HS-5 (cell line): ENCODE results near the gene RIN1.
"Not testable (repeated sequence)": the region's sequence is repeated elsewhere in the genome, so short reads cannot be mapped to it uniquely, and the experiment has no call there.

Experiments
- DNase-seq: peaks from one replicate; pipeline ENCODE4 v3.0.0-alpha.2; 2012; ENCODE audit warnings: low read depth

The RIN1 gene

DNA sequence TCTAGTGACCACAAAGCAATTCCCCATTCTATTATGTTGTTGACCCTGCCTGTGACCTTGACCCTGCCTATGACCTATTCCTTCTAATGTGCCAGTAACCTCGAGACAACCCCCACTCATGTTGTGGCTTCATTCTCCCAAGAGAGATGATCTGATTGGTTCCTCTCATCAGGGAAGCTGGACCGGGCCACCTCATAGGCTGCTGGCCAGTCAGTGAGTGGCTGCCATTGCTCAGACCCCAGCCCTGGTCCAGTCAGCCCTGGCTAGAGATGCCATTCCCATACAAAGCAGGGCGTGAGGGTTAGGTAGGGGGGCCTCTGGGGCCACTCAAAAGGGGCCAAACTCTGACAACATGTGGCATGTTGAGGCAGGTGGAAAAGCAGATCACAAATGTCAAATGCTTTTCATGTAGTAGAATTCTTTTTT lies 23.4 kb upstream of the RIN1 start:
- no peak for DNase-seq

DNA sequence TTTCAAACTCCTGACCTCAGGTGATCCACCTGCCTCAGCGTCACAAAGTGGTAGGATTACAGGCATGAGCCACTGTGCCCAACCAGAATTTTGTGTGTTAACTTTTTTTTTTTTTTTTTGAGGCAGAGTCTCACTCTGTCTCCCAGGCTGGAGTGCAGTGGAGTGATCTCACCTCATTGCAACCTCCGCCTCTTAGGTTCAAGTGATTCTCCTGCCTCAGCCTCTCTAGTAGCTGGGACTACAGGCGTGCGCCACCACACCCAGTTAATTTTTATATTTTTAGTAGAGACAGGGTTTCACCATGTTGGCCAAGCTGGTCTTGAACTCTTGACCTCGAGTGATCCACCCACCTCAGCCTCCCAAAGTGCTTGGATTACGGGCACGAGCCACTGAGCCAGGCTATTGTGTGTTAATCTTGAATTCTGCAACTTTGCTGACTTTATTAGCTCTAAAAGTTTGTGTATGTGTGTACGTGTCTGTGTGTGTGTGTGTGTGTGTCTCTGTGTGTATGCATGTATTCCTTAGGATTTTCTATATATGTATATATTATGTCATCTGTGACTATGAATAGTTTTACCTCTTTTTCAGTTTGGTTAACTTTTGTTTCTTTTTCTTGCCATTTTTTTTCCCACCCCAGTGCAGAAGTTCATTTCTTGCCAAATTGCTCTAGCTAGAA lies 14.5 kb upstream of the RIN1 start:
- DNase-seq: not testable (repeated sequence)

DNA sequence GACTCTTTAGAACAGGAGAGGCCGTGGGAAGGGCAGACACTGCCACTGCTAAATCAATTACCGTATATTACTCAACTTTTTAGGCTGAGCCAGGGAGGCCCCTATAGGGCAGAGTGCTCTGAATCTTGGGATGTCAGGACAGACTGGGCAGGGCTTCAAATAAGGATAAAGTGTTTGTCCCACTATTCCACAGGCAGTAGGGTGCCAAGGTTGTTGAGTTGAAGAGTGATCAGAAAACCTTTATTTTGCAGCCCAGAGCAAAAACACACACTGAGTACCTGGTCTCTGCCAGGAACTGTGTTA lies 12.8 kb upstream of the RIN1 start:
- no peak for DNase-seq

DNA sequence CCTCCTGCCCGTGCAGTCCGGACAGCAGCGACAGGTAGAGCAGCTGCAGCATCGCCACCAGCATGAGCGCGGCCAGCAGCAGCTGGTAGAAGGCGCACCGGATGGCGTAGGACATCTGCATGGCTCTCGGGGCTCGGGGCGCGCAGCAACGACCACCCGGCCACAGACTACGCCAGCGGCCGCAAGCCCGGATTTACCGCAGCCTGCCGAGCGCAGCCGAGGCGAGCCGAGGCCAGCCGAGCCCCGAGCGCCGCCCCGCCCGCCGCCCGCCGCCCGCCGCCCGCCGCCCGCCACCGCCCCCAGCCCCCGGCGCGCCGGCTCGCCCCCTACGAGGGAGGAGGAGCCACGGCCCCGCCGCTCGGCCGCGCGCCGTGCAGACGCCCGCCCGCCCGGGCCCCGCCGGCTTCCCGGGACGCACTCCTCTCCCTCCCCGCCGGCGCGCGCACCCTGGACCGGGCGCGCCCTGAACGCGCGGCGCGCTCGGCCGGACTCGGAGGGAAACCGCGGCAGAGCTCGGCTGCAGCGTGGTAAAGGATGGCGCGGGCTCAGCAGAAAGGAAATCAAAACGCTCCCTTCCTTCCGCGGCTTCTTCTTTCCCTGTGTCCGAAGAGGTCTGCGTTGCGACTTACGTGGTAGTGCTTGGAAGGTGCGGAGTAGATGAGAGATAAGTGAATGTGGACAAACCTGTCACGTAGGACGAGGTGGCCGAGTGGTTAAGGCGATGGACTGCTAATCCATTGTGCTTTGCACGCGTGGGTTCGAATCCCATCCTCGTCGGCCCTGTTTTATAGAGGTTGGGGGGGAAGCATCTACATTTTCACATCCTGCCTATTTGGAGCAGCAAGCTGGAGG lies 11.4 kb upstream of the RIN1 start, which contains the start of gene B4GAT1:
Gene B4GAT1 (minus strand): TSS at position 205 of the 852 bp plus-strand sequence. CDS start 84 bp downstream, at position 121.
- DNase-seq: peak; percentile 89

DNA sequence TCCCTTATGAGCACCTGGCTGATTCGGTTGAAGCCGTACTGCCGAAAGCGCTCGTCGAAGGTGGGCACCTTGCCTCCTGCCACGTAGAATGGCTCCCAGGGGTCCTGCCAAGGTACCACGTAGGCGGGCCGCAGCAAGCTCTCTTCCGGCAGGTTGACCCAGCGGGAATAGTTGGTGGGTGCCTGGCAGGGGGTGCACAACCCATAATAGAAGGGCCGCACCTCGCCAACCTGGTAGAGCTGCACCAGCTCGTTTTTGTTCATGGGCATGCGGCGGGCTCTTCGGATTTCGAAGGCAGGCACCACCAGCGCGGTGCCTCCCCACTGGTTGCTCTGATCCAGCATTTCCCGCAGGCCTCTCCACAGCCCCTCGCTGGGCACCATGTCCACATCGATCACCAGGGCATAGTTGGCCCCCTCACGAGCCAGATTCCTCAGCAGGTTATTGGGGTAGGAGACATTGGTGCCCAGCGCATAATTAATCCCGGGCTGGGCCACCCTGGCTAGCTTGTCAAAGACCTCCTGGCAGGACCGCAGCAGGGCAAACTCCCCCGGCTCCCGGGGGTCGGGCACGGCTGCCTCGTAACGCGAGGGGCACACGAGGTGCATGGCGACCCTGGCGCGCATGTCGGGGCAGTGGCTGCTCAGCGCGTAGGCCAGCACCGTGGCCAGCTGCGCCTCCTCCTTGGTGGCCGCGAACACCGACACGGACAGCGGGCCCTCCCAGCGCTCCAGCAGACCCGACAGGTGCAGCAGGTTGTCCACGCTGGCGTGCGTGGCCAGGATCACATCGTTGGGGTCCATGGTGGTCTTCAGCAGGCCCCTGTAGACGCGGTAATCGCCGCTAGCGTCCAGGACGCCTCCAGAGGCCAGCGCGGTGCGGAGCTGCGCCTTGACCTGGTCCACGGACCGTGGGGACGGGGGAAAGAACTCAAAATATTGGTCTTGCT lies 10.5 kb upstream of the RIN1 start:
- no peak for DNase-seq

DNA sequence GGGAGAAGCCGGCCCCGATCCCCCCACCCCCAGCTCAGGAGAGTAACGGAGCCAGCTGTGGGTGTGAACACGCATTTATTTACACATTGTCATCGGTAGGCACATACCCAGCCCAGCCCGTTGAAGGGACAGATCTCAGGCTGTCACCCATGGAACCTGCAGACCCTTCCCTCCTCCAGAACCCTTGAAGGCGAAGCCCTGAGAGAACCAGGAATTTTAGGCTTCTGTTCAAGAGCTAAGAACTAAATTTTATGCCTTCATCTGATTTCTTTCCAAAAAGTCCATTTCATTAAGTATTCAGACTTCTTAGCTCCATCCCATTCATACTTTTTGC lies 9.0 kb upstream of the RIN1 start:
- DNase-seq: no peak

DNA sequence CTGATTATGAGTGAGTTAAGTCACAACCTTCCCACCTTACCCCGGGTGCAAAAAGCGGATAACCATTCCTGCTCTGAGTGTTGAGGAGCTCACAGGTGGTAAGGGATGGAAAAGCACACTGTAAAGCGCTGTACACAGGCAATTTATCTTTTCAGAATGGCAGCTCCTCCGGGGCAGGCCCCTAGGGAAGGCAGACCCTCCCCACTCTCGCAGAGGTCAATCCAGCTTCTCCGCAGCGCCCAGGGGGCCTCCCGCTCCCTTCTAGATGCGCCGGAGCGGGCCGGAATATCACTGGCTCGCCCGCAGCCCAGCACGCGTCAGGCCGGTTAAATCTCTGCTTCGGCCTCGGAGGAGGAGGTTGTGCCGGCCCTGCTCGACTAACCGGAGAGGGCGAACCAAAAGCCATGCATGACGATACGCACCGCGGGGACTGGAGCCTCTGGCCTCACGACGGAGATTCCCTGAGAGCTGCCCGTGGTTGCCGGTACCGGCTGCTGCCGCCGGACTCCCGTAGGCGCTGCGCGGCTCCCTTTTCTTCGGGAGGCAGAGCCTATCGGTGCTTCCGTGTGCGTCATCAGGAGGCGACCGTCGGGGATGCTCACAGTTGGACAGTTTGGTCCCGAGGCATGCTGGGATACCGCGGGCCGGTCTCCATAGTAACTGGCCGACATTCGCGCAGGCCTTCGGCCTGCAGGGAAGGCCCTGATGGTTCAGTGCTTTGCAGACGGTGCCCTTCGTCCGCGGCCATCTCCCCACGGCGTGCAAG lies 8.5 kb upstream of the RIN1 start, which contains the start of gene BRMS1:
Gene BRMS1 (minus strand): TSS at position 555 of the 766 bp plus-strand sequence. CDS start 2,870 bp downstream, outside the sequence.
- peak; percentile 84 for DNase-seq

DNA sequence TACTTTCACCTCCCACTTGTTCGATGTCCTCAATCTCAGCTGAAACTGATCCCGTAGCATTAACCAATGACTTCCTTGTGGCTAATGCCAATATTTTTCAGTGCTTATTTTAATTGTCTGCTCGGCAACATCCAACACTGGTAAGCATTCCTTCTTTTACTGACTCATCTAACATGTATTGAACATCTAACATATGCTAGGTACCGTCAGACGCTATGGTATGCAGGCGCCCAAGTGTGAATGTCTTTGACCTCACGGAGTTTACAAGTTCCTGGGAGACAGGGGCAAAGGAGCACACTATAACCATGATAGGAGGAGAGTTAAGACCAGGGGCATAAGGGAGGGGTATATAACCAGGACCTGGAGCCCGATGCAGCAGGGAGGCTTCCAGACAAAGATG lies 6.9 kb upstream of the RIN1 start:
- no peak for DNase-seq

DNA sequence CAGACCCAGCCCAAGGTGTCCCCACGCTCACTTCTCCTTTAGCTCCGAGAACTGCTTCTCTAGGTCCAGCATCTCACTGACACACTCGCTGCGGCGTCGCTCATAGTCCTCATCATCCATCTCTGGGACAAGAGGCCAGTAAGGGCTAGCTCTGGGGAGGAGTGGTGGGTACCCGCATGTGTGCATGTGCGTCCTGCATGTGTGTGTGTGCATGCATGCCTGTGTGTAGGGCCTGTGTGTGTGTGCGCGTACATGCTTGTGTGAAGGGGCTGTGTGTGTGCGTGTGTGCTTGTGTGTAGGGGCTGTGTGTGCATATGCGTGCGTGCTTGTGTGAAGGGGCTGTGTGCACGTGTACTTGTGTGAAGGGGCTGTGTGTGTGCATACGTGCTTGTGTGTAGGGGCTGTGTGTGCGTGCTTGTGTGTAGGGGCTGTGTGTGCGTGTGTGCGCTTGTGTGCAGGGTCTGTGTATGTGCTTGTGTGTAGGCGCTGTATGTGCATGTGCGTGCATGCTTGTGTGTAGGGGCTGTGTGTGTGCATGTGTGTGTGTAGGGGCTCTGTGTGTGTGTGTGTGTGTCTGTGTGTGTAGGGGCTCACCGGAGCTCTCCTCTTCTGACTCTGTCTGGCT lies 5.4 kb upstream of the RIN1 start:
- DNase-seq: no peak

DNA sequence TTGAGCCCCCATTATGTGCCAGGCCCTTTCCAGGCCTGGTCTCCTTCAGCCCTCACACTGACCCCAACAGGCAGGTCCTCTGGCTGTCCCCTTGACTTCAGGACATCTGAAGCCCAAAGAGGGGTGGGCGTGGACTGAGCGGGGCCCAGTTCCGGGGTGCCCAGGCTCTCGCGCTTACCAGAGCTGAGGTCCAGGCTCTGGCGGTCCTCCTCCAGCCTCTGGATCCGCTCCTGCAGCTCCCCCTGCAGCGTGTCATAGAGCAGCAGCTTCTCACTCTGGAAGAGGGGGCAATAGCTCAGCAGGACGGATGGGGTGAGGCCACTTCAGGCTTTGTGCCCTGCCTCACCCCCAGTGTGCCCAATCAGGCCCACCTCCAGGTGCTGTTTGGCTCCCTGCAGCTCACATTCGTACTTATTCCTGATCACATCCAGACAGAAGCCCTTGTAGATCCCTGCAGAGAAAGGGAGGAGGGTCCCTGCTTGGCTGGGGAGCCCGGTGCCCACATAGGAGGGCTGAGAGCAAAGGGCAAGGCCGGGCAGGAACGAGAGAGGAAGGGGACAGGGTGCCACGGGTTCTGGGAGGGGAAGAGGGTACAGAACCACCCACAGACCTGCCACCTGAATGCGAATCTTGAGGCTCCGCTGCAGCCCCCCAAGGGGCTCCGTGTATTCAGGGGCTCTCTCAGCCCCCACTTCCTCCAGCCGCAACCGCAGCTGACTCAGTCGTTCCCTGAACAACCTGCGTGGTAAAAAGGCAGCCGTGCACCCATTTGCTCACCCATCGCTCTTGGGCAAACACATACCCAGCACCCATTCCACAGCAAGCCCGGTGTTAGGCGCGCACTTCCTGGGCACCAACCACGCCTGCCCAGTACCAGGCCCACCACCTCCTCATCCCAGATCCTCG lies 4.6 kb upstream of the RIN1 start:
- no peak for DNase-seq

DNA sequence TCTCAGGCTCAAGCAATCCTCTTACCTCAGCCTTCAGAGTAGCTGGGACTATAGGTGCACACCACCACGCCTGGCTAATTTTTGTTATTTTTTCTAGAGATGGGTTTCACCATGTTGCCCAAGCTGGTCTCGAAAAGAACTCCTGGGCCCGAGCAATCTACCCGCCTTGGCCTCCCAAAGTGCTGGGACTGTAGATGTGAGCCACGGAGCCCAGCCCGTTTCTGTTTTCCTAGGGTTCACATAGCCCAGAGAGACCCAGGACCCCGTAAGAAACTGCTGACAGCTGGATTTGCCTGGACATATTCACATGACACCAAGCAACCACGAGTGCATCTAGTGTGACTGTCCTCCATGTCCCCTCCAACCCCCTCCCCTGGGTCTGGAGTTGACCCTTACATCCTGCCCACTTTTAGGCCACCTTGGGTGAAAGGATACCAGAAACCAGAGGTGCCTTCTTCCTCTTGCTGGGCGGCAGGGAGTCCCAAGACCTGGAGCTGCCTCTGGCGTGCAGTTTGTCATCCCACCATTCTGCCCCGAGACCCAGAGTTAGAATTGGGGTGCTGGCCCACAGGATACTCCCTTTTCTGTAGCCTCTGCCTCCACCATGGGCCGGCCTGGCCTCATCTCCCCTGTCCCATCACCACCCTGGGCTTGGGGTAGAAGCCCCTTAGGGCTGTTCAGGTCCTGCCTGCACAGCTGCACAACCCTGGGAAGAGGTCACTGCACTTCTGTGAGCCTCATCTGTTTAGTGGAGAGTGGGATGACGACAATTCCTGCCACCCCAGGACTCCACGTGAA lies 3.7 kb upstream of the RIN1 start:
- DNase-seq: no peak

DNA sequence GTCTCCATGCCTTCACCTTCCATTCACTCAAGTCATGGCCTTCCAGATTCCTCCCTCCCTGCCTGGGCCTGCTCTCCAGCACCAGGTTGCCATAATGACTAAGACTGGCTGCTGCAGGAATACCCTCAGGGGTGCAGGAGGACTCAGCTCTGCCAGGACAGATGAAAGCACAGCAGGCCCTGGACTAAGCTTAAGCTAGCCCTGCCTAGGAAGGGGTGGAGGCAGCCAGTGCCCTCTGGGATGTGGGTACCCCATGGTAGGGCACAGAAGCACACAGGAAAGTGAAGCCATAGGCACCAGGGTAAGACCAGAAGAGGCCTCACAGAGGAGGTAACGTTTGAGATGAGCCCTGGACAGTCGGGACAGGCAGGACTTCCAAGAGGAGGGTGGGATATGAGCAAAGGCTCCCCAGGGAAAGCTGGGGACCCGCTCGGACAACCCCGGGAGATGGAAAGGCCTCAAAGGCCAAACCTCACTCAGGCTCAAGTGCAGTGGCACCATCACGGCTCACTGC lies 3.0 kb upstream of the RIN1 start:
- DNase-seq: no peak

DNA sequence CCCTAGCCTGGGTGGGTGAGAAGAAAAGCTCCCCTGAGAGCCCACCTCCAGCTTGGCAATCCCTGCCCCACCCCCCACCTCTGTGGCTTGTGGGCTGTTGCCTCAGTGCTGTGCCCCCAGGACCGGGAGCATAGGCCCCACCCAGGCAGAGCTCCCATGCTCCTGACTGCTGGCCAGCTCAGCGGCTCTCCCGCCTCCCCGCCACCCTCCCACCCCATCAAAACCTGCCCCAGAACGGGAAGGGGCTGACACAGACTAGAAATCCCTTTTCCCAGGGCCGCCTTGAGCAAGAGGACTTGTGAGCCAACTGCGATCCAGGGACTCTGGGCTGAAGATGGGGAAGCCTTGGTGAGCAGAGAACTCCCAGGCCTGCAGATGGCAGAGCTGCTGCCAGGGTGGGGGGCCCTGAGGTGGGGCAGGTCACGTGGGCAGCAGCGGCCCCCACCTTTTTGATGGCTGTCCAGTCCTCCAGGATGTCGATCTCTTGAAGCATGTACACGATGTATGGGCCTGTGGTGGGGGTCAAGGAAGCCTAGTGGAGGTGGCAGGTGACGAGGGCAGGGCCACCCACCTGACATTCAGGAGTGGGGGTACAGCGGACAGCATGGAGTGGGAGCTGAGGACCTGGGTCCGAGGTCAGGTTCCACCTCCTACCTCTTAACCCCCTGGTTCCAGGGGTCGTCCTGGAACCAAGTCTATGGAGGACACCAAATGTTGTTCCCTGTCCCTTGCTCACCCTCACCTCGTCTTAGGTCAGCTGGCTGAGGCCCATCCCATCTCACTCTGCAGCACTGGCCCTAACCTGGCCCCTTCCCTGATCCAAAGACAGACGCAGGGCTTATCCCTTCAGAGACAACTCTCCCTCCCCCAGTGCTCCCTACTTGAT lies 2.3 kb upstream of the RIN1 start:
- no peak for DNase-seq

DNA sequence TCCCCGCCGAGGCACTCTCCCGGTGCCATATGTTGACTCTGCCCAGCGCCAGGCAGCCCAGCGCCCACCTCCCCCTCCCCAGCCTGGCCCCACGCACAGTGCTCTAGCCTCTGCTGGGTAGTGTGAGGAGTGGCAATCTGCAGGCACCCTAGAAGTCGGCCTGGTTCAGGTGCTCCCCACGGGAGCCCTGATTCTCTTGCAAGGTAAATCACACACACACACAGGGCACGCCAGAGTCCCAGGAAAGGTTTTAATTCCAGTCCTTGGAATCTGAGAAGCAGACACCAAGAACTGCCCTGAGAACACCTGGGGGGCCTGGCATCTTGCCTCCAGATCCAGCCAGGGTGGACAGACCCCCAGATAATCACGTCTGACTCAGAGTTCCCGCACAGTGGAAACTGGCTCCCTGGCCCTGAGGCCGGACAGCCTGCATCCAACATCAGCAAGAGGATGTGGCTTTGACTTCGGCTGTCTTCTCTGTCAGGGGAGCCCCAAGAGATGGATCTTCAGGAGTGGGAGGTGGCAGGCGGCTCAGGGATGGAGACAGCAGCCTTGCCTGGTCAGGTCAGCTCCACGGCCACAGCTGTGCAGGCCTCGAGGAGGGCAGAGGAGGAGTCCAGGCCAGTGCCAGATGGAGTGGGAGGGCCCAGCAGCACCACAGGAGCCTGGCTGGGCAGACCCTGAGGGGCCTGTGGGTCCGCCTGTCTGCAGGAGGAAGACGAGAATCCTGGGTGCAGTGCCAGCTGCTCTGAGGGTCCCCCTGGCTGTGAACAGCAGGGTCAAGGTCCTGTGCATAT lies 1.1 kb upstream of the RIN1 start:
- DNase-seq: no peak

DNA sequence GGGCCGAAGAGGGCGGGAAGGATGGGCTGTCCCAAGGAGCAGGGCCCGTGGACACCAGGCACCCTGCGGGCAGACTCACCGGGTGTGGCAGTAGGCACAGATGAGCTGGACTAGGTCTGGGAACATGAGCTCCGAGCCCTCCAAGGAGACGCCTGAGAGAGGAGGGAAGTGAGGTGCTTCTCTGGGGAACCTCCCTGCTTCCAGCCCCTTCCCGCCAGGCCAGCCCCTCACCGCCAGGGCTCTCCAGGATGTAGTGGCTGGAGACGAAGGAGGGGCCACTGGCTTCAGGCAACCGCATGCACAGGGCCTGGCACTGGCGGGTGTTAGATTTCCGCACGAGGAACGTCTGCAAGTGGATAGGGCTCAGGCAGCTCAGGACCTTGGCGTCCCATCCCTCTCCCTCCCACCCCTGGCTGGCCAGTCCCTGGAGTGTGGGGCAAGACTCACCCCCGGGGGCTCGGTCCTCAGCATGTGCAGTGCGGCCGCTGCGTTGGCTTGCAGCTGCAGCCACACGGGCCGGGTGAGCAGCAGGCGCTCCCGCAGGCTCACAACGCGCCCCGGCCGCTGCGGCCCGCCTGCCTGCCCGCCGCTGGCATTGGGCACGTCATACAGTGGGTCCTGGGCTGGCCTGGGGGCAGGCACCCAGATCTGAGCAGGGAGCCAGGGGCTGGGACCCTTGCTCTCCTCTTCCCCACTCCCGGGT lies 552 bp downstream of the RIN1 start:
- DNase-seq: no peak

DNA sequence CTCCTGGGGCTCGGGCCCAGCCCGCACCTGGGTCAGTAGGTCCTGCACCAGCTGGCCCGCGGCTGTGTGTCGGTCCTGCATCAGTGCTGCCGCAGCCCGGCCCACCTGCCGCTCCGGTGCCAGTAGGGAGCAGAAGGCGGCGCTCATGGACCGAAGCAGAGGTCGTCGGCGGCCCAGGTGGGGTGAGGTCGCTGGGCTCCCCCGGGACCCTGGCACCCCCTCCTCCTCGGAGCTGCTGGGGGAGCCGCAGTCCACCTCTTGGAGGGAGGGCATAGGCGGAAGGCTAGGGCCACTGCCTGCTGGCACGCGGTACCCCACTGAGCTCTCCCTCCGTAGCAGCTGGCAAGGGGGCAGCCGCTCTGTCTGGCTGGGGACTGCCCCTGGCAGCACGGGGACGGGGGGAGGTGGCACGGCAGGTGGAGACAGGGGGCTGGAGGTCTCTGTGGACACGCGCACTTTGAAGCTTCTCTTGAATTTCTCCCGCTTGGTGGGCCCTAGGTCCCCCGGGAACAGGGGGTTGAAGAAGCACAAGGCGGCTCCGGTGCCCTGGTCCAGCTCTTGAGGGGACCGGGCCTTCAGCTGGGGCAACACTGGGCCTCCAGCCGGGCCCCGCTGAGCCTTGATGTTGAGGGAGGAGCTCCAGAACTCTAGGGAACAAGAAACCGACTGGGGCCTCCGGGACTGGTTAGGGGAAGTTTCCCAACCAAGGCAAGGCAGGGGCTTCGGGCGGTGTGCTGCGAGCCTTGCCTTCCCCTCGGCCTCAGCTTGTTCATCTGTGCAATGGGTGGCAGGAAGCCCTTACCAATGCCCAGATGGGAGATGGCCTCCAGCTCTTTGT lies 1.4 kb downstream of the RIN1 start:
- no peak for DNase-seq
